PC-3 (cell line): ENCODE results near the gene IDH3G. TPM values are rescaled to one million over a fixed set of nuclear protein-coding genes. Genes with fewer than 3 reads are reported as not detected.

Source experiments
- ATAC-seq: fragments of 200-7000 bp; cut with Tn5 transposase; 2 replicates; pipeline ENCODE4 v1.9.1; 2020; ENCODE audit warnings: mild to moderate bottlenecking, moderate library complexity
- BruUV-seq: library from RNA; stranded (reverse); fragments of 400-500 nt; replicated peaks from 2 replicates; lab custom pipeline; 2021; lab: Mats Ljungman, UMichigan
- CTCF ChIA-PET: fragments of 300-600 bp; sonication (Branson Sonifier 250); formaldehyde crosslinking; loops from one replicate; lab custom pipeline; 2022; ENCODE audit warnings: antibody characterized with exemption; lab: Charles Lee
- POLR2A ChIA-PET: fragments of 300-600 bp; sonication (Branson Sonifier 250); formaldehyde crosslinking; loops from one replicate; lab custom pipeline; 2022; ENCODE audit warnings: antibody characterized with exemption; ENCODE audit not compliant: unreplicated experiment; lab: Charles Lee
- DNase-seq: peaks from one replicate; pipeline ENCODE4 v3.0.0-alpha.2; 2015
- H2AFZ ChIP-seq: fragments of 300-600 bp; sonication (generic); 2 replicates; pipeline ENCODE4 v1.6.0; 2016; ENCODE audit warnings: antibody characterized with exemption, low read length
- H3F3A ChIP-seq: fragments of 300-600 bp; sonication (generic); one replicate; pipeline ENCODE4 v1.6.0; 2017; ENCODE audit warnings: antibody characterized with exemption, low read length, control low read depth, mild to moderate bottlenecking; ENCODE audit not compliant: unreplicated experiment
- H3K27ac ChIP-seq: fragments of 300-600 bp; sonication (generic); 2 replicates; pipeline ENCODE4 v1.5.1; 2016; ENCODE audit warnings: mild to moderate bottlenecking, low read length
- H3K27me3 ChIP-seq: fragments of 300-600 bp; sonication (generic); 2 replicates; pipeline ENCODE4 v1.6.1; 2016; ENCODE audit warnings: low read length, mixed read lengths
- H3K36me3 ChIP-seq: fragments of 300-600 bp; sonication (generic); 2 replicates; pipeline ENCODE4 v1.6.1; 2016; ENCODE audit warnings: low read depth, mixed run types, low read length, mixed read lengths
- H3K4me1 ChIP-seq: fragments of 300-600 bp; sonication (generic); 2 replicates; pipeline ENCODE4 v1.5.1; 2016; ENCODE audit warnings: low read length; ENCODE audit not compliant: insufficient read depth
- H3K4me2 ChIP-seq: fragments of 300-600 bp; sonication (generic); 2 replicates; pipeline ENCODE4 v1.6.0; 2016; ENCODE audit warnings: low read length
- H3K4me3 ChIP-seq: fragments of 300-600 bp; sonication (generic); 2 replicates; pipeline ENCODE4 v1.5.1; 2016; ENCODE audit warnings: mild to moderate bottlenecking, low read length, mixed read lengths
- H3K79me2 ChIP-seq: fragments of 300-600 bp; sonication (generic); 2 replicates; pipeline ENCODE4 v1.6.1; 2017; ENCODE audit warnings: low read length, mixed read lengths
- H3K9ac ChIP-seq: fragments of 300-600 bp; sonication (generic); 2 replicates; pipeline ENCODE4 v1.6.0; 2016; ENCODE audit warnings: mild to moderate bottlenecking, low read length
- H3K9me2 ChIP-seq: fragments of 300-600 bp; sonication (generic); replicated peaks from 2 replicates; pipeline ENCODE4 v1.6.1; 2016; ENCODE audit warnings: mixed run types, low read length, mixed read lengths
- H3K9me3 ChIP-seq: fragments of 300-600 bp; sonication (generic); 2 replicates; pipeline ENCODE4 v1.6.1; 2016; ENCODE audit warnings: low read length, mixed read lengths
- H4K20me1 ChIP-seq: fragments of 300-600 bp; sonication (generic); 2 replicates; pipeline ENCODE4 v1.6.1; 2016; ENCODE audit warnings: low read length, mixed read lengths
- CTCF ChIP-seq: fragments of 300-600 bp; sonication (generic); conservative IDR thresholded peaks from 2 replicates; pipeline ENCODE4 v1.5.1; 2017; ENCODE audit warnings: antibody characterized with exemption, low read depth, mild to moderate bottlenecking, low read length
- EZH2 ChIP-seq: fragments of 300-600 bp; sonication (generic); IDR thresholded peaks from one replicate; pipeline ENCODE4 v1.6.1; 2017; ENCODE audit warnings: antibody characterized with exemption, mild to moderate bottlenecking, low read length; ENCODE audit not compliant: unreplicated experiment
- EZH2phosphoT487 ChIP-seq: fragments of 300-600 bp; sonication (generic); IDR thresholded peaks from 2 replicates; pipeline ENCODE4 v1.6.1; 2018; ENCODE audit warnings: mild to moderate bottlenecking, antibody characterized with exemption, low read length, borderline replicate concordance
- intact Hi-C: fragments of 100-400 bp; cut with micrococcal nuclease; formaldehyde crosslinking; loops from 2 replicates; pipeline ENCODE4 v1.9.0; 2023
- total RNA-seq: library from RNA; depleted of rRNA; stranded (reverse); fragments of >200 nt; gene quantifications from 2 replicates; pipeline ENCODE4 v1.2.3, GENCODE V29; 2014

The IDH3G gene
- total RNA-seq, 1 experiment from 2014 or later = 104 TPM

- CTCF ChIA-PET = interaction anchor here (1.0 kb wide), 2 partner anchors 158 to 181 kb away, joined by 3 to 5 read pairs; no protein-coding TSS in a partner anchor
Observed at GRCh38 chrX:153765138-153766079, 28.8 kb downstream of the IDH3G start.

GRCh38 chrX:153764786-153765137 lies 29.4 kb downstream of the IDH3G start:
- Histone ChIP-seq H3K4me1 (peaks cover 28% of the 10 kb centered on the region), H3K4me2 (peak overlapping the region; percentile 97), H3K27me3 (no peaks in the 10 kb centered on the region), H3K79me2 (peaks cover 25% of the 10 kb centered on the region), H2AFZ (no peak overlapping the region), H3K9me2 (no peaks in the 10 kb centered on the region), H4K20me1 (no peaks in the 10 kb centered on the region), H3K9me3 (no peaks in the 10 kb centered on the region), H3K27ac (peak overlapping the region; percentile 86; the same call in 1 of the 2 replicates), H3K36me3 (no peaks in the 10 kb centered on the region), H3K4me3 (peak overlapping the region; percentile 68), H3F3A (no peaks in the 10 kb centered on the region), H3K9ac (peak overlapping the region; percentile 67)
- ATAC-seq = 0 out of 2 replicates have a peak, but pooled peaks have one; percentile 1
- no TSS peak for BruUV-seq
- CTCF ChIA-PET = no interaction called here
- TF ChIP-seq EZH2 (no peak), CTCF (no peak), EZH2phosphoT487 (no peak)
- POLR2A ChIA-PET = no interaction called here
- DNase-seq = no peak
- intact Hi-C loops = loop anchor here (1.0 to 5.0 kb wide), 3 partner anchors 30 to 183 kb away; partner anchors contain the start of genes ARHGAP4, IDH3G and SSR4

More at GRCh38 chrX:153765138-153766079, 28.8 kb downstream of the IDH3G start:
- peak overlapping the region; percentile 67 for H3K9ac ChIP-seq
- peak overlapping the region; percentile 68 for H3K4me3 ChIP-seq
- no peaks in the 10 kb centered on the region for H3K36me3 ChIP-seq
- POLR2A ChIA-PET = interaction anchor here (0.6 kb wide), 1 partner anchor 9 kb away, joined by 10 read pairs; no protein-coding TSS in a partner anchor
- no peaks in the 10 kb centered on the region for H3K9me2 ChIP-seq
- ATAC-seq (peak; percentile 40), DNase-seq (no peak)
- intact Hi-C loops = loop anchor here (2.0 kb wide), 1 partner anchor 29 kb away; the partner anchor contains the start of genes IDH3G and SSR4
- H3K4me1 ChIP-seq = peaks cover 28% of the 10 kb centered on the region
- BruUV-seq = no TSS peak
- peak overlapping the region; percentile 86 for H3K27ac ChIP-seq
- H3K27me3 ChIP-seq = no peaks in the 10 kb centered on the region
- TF ChIP-seq EZH2phosphoT487 (no peak), CTCF (no peak), EZH2 (no peak)
- H4K20me1 ChIP-seq = no peaks in the 10 kb centered on the region
- peak overlapping the region; percentile 49; the same call in 1 of the 2 replicates for H2AFZ ChIP-seq
- H3K9me3 ChIP-seq = no peaks in the 10 kb centered on the region
- H3K79me2 ChIP-seq = peaks cover 25% of the 10 kb centered on the region
- H3F3A ChIP-seq = no peaks in the 10 kb centered on the region
- peak overlapping the region; percentile 97 for H3K4me2 ChIP-seq
